Endodermal cell (in vitro differentiated cells): ENCODE data around the gene THAP2. TPM values are rescaled to one million over a fixed set of nuclear protein-coding genes. Genes with fewer than 3 reads are reported as not detected.

Experiments used
- DNase-seq: peaks from one replicate; pipeline ENCODE4 v3.0.0-alpha.2; 2017
- H3K27ac ChIP-seq: 2 replicates; pipeline ENCODE4 v1.5.1; 2013; ENCODE audit warnings: mild to moderate bottlenecking, low read depth, low read length, moderate library complexity
- H3K27me3 ChIP-seq: 2 replicates; pipeline ENCODE4 v1.6.1; 2013; ENCODE audit warnings: mild to moderate bottlenecking, low read length, moderate library complexity; ENCODE audit not compliant: insufficient read depth, control insufficient read depth, poor library complexity, severe bottlenecking
- H3K36me3 ChIP-seq: 2 replicates; pipeline ENCODE4 v1.7.0; 2013; ENCODE audit warnings: mild to moderate bottlenecking, low read length, moderate library complexity; ENCODE audit not compliant: control insufficient read depth, insufficient read depth
- H3K4me1 ChIP-seq: one replicate; pipeline ENCODE4 v1.7.0; 2013; ENCODE audit warnings: low read length; ENCODE audit not compliant: control insufficient read depth, insufficient read depth
- H3K4me3 ChIP-seq: 2 replicates; pipeline ENCODE4 v1.5.1; 2013; ENCODE audit warnings: mild to moderate bottlenecking, low read length, moderate library complexity
- H3K9ac ChIP-seq: 2 replicates; pipeline ENCODE4 v1.6.1; 2013; ENCODE audit warnings: mild to moderate bottlenecking, low read length, moderate library complexity; ENCODE audit not compliant: poor library complexity, severe bottlenecking; ENCODE audit errors: extremely low read depth
- H3K9me3 ChIP-seq: 2 replicates; pipeline ENCODE4 v1.6.1; 2013; ENCODE audit warnings: mild to moderate bottlenecking, low read length, moderate library complexity; ENCODE audit not compliant: control insufficient read depth
- H3K27ac Mint-ChIP-seq: 2 replicates; pipeline ENCODE4 v1.8.0; 2020; ENCODE audit warnings: mixed read lengths
- H3K27me3 Mint-ChIP-seq: 2 replicates; pipeline ENCODE4 v1.8.0; 2021; ENCODE audit warnings: mild to moderate bottlenecking, mixed read lengths; ENCODE audit not compliant: insufficient read depth
- H3K36me3 Mint-ChIP-seq: 2 replicates; pipeline ENCODE4 v1.8.0; 2020; ENCODE audit warnings: low read depth, mixed read lengths
- H3K4me1 Mint-ChIP-seq: 2 replicates; pipeline ENCODE4 v1.8.0; 2020; ENCODE audit warnings: mixed read lengths
- H3K4me3 Mint-ChIP-seq: 2 replicates; pipeline ENCODE4 v1.8.0; 2020; ENCODE audit warnings: mild to moderate bottlenecking, moderate library complexity, mixed read lengths
- H3K9me3 Mint-ChIP-seq: 2 replicates; pipeline ENCODE4 v1.8.0; 2020; ENCODE audit warnings: mild to moderate bottlenecking, mixed read lengths
- CTCF ChIP-seq: fragments of 200-600 bp; sonication (generic); conservative IDR thresholded peaks from 2 replicates; pipeline ENCODE4 v1.5.0; 2021; ENCODE audit warnings: antibody characterized with exemption, mild to moderate bottlenecking
- WGBS, 2 experiments: methylation state at CpG; one replicate each; pipeline versions ENCODE4 v1.1.5 to v1.1.7; 2013; ENCODE audit warnings: missing lambda C conversion rate in 2 of 2, mixed read lengths in 1 of 2; ENCODE audit not compliant: insufficient coverage in 1 of 2, insufficient read length in 1 of 2; 5-methylcytosine and 5-hydroxymethylcytosine counted together
- total RNA-seq, 2 donors: library from RNA; stranded (reverse); fragmentation: NEBNext Ultra II Directional in 1 of 2; extraction: Animal tissue kit (Norgen Biotek cat#: 25700) in 1 of 2; gene quantifications; 2 replicates in 1 of 2; 3 replicates in 1 of 2; pipeline ENCODE4 v1.2.1, GENCODE V29; 2021

THAP2 gene
- total RNA-seq, 2 donors from 2014 or later = 7.2 to 9.3 TPM

GRCh38 chr12:71702590-71702989 lies 38.5 kb downstream of the THAP2 start:
- no peak overlapping the region for H3K27ac Mint-ChIP-seq
- 93 to 96% methylated on average over 4 to 5 of the region's 5 CpGs for WGBS, 2 experiments
- H3K9me3 Mint-ChIP-seq = no peaks in the 10 kb centered on the region
- H3K4me1 ChIP-seq = no peaks in the 10 kb centered on the region
- H3K4me1 Mint-ChIP-seq = no peaks in the 10 kb centered on the region
- H3K27ac ChIP-seq = no peak overlapping the region
- H3K4me3 ChIP-seq = no peak overlapping the region
- no peak overlapping the region for H3K9ac ChIP-seq
- peaks cover 47% of the 10 kb centered on the region for H3K36me3 ChIP-seq
- no peak overlapping the region for H3K4me3 Mint-ChIP-seq
- H3K9me3 ChIP-seq = no peaks in the 10 kb centered on the region
- H3K27me3 Mint-ChIP-seq = no peaks in the 10 kb centered on the region
- peaks cover 35% of the 10 kb centered on the region for H3K36me3 Mint-ChIP-seq
- DNase-seq = no peak
- no peak for TF ChIP-seq CTCF
- H3K27me3 ChIP-seq = no peaks in the 10 kb centered on the region

- Histone ChIP-seq H3K27me3 (no peaks in the 10 kb centered on the region), H3K36me3 (peaks cover 42% of the 10 kb centered on the region), H3K9me3 (no peaks in the 10 kb centered on the region), H3K4me1 (no peaks in the 10 kb centered on the region), H3K9ac (no peak overlapping the region), H3K4me3 (no peak overlapping the region), H3K27ac (no peak overlapping the region)
- WGBS, 2 experiments = 94% methylated on average over 2 of the region's 2 CpGs; no CpG with 5 or more reads in 1 of the 2 experiments
- Mint-ChIP-seq H3K36me3 (peaks cover 29% of the 10 kb centered on the region), H3K4me1 (no peaks in the 10 kb centered on the region), H3K27me3 (no peaks in the 10 kb centered on the region), H3K9me3 (no peaks in the 10 kb centered on the region), H3K27ac (no peak overlapping the region), H3K4me3 (no peak overlapping the region)
- no peak for TF ChIP-seq CTCF
- DNase-seq = no peak
These were observed 39.1 kb downstream of the THAP2 start for GRCh38 chr12:71703206-71703605.

GRCh38 chr12:71704920-71705319 lies 40.8 kb downstream of the THAP2 start:
- Mint-ChIP-seq H3K9me3 (no peaks in the 10 kb centered on the region), H3K27me3 (no peaks in the 10 kb centered on the region), H3K27ac (no peak overlapping the region), H3K36me3 (peaks cover 16% of the 10 kb centered on the region), H3K4me3 (no peak overlapping the region), H3K4me1 (no peaks in the 10 kb centered on the region)
- no peak overlapping the region for H3K9ac ChIP-seq
- H3K4me3 ChIP-seq = no peak overlapping the region
- 100% methylated on average over 1 of the region's 2 CpGs for WGBS, 2 experiments
- H3K4me1 ChIP-seq = no peaks in the 10 kb centered on the region
- H3K36me3 ChIP-seq = peaks cover 25% of the 10 kb centered on the region
- DNase-seq = no peak
- no peak overlapping the region for H3K27ac ChIP-seq
- no peaks in the 10 kb centered on the region for H3K9me3 ChIP-seq
- no peaks in the 10 kb centered on the region for H3K27me3 ChIP-seq
- TF ChIP-seq CTCF = no peak
